GM13977 (cell line): Measurements from ENCODE around the gene ACKR4.
"Not testable (repeated sequence)": the region's sequence is repeated elsewhere in the genome, so short reads cannot be mapped to it uniquely, and the experiment has no call there.

Experiments used
- DNase-seq: peaks from one replicate; pipeline ENCODE4 v3.0.0; 2012; ENCODE audit warnings: low spot score
- in situ Hi-C: fragments of 300-500 bp; cut with MboI; formaldehyde crosslinking; loops from one replicate; pipeline ENCODE4 v1.12.0; 2022; ENCODE audit warnings: low sequenced_read_pairs, low pct_unique_long_range_greater_than_20kb, mixed read lengths, inconsistent platforms; ENCODE audit not compliant: unreplicated experiment
- TF ChIP-seq, protein P1 (sequence below): IDR thresholded peaks from 2 replicates; pipeline ENCODE4 v1.5.1; 2012; ENCODE audit warnings: mild to moderate bottlenecking, control low read depth; ENCODE audit not compliant: insufficient read depth; ENCODE audit errors: extremely low read depth, missing control alignments

ACKR4 gene

DNA sequence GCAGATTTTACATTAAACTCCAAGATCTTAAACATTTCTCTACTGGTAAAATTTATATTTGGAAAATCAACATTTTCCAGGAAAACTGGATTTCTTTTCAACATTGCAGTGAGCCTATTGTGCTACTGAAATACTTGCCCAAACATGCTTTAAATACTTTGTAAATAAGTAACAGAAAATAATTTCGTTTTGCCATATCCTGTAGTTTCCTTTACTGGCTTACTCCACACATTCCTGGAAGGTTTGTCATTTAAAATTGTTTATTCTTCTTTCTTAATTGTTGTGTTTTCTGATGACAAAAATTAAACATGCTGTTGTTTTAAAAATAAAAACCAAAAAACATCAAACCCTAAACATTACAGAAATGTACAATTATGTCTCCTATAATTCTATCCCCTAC, 40.5 kb downstream of the ACKR4 start:
- no peak for DNase-seq
- TF ChIP-seq, protein P1, sequence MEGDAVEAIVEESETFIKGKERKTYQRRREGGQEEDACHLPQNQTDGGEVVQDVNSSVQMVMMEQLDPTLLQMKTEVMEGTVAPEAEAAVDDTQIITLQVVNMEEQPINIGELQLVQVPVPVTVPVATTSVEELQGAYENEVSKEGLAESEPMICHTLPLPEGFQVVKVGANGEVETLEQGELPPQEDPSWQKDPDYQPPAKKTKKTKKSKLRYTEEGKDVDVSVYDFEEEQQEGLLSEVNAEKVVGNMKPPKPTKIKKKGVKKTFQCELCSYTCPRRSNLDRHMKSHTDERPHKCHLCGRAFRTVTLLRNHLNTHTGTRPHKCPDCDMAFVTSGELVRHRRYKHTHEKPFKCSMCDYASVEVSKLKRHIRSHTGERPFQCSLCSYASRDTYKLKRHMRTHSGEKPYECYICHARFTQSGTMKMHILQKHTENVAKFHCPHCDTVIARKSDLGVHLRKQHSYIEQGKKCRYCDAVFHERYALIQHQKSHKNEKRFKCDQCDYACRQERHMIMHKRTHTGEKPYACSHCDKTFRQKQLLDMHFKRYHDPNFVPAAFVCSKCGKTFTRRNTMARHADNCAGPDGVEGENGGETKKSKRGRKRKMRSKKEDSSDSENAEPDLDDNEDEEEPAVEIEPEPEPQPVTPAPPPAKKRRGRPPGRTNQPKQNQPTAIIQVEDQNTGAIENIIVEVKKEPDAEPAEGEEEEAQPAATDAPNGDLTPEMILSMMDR = no peak
- in situ Hi-C loops = no loop called here

DNA sequence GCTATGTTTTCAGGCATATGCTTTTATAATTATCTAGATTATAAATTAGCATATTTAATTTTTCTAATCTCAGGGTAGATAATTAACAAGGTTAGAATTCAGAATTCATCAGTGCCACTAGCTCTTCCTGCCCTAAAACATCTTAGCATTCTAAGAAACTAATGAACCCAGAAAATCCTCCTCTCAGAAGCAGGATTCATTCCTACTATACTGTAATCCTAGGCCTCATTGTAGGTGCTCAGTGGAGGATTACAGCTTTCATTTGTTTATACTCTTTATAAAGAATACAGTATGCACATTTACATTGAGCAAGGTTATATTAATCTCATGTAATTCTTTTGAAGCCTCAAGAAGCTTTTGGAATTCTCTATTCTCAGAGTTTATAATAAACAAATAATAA, 41.6 kb downstream of the ACKR4 start:
- in situ Hi-C loops = no loop called here
- DNase-seq = no peak
- TF ChIP-seq, protein P1 = no peak

DNA sequence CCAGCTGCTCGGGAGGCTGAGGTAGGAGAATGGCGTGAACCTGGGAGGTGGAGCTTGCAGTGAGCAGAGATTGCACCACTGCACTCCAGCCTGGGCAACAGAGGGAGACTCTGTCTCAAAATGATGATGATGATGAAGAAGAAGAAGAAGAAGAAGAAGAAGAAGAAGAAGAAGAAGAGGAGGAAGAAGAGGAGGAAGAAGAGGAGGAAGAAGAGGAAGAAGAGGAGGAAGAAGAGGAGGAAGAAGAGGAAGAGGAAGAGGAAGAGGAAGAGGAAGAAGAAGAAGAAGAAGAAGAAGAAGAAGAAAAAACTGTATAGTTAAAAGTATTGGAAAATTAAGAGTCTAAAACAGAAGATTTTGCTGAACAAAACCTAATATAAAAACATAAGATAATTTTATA, 44.4 kb downstream of the ACKR4 start:
- DNase-seq, in situ Hi-C loops: not testable (repeated sequence)

DNA sequence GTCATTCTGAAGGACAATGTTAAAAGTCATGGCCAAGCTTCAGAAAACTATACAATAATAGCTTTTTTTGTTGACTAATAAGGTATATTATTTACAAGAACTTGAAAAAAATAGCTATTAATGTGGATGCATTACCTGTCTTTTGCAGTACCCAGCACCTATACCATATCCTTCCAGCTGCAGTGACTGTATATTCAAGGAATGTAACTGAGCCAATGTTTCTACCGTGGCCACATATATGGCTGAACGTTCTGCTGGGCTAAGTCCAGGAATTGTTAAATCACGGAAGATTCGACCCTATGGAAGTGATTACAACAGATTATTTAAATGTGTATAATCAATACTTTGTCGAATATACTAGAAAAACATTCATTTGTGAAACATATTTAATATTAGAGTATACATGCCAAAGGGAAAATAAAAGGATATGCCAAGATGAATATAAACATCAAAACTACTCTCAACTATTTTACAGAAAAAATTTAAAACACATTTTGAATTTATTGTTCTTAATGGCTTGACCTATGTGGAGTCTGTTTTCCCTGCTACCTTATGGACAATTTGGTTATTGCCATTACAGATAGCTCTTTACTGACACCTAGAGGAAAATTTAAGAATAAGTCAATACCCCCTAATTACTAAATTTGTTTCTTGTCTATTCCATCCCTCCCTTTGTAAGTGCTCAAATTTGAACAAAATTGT, 44.9 kb downstream of the ACKR4 start:
- DNase-seq = peak; percentile 59
- TF ChIP-seq, protein P1 = peak; percentile 49
- in situ Hi-C loops = no loop called here

DNA sequence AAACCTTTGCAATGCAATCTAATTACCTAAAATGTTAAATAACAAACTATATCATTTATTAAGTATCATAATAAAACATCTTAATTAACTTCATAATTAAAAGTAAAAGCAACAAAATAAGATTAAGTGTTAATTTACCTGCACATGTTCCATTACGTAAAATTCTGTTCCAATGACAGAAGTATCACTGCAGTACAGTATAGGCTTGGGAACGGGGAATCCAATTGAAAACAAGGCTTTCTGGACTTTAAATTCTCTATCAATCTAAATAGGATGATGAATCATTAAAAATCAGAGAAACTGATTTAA, 45.4 kb downstream of the ACKR4 start:
- DNase-seq = no peak
- TF ChIP-seq, protein P1 = no peak
- in situ Hi-C loops = no loop called here

DNA sequence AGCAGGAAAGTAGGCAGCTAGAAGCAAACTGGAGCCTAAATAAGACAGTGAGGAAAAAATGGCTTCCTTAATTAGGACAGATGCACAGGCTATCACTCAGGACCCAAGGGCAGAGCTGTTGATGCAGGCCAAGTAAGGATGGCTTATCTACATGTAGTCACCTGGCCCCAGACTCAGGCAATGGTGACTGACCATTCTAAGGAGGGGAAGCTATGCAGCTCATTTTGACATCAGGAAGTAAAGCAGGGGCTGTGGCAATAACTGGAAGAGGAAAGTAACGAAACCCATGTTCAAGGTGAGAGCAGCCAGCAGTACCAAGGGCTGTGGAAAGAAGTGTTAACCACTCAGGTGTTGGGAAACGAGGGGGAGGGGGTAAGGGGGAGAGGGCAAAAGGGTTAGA, 46.3 kb downstream of the ACKR4 start:
- in situ Hi-C loops = no loop called here
- TF ChIP-seq, protein P1 = no peak

DNA sequence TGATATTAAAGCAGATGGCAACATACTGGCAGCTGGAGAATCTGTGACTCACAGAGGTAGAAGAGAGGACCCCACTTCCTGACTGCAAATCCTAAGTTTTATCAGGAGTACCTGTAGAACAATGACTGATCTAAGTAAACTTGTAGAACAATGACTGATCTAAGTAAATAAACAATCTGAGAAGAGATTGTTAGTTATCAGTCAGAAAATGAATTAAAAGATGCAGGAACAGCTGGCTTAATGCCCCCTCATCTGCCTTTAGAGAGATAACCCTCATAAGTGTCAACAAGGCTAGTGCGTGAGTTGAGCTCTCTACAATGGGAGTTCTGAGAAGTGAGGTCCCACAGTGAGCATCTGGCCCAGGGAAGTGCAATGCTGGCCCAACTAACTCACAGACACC, 48.0 kb downstream of the ACKR4 start:
- no peak for DNase-seq
- TF ChIP-seq, protein P1 = no peak
- in situ Hi-C loops = no loop called here

More for the DNA sequence above, 46.3 kb downstream of the ACKR4 start:
- DNase-seq = no peak
